GM23248 (cell line): Measurements from ENCODE around the gene HDAC8.

Experiments
- EZH2 ChIP-seq: fragments of 200-600 bp; sonication (generic); IDR thresholded peaks from 2 replicates; pipeline ENCODE4 v1.6.1; 2018; ENCODE audit warnings: antibody characterized with exemption, mild to moderate bottlenecking; ENCODE audit not compliant: insufficient read depth, poor library complexity, severe bottlenecking
- EZH2phosphoT487 ChIP-seq: fragments of 200-600 bp; sonication (generic); IDR thresholded peaks from 2 replicates; pipeline ENCODE4 v1.6.1; 2018; ENCODE audit warnings: antibody characterized with exemption, moderate library complexity, mild to moderate bottlenecking, low read depth; ENCODE audit not compliant: insufficient read depth

GRCh38 chrX:72461766-72462165 lies 110.9 kb downstream of the HDAC8 start:
- no peak for TF ChIP-seq EZH2
- TF ChIP-seq EZH2phosphoT487, result no peak
